ENCODE data around the gene EPHB1. TPM values are rescaled to one million over a fixed set of nuclear protein-coding genes. Genes with fewer than 3 reads are reported as not detected.

The EPHB1 gene
- total RNA-seq, 1 experiment from 2014 or later = 2.8 TPM

DNA sequence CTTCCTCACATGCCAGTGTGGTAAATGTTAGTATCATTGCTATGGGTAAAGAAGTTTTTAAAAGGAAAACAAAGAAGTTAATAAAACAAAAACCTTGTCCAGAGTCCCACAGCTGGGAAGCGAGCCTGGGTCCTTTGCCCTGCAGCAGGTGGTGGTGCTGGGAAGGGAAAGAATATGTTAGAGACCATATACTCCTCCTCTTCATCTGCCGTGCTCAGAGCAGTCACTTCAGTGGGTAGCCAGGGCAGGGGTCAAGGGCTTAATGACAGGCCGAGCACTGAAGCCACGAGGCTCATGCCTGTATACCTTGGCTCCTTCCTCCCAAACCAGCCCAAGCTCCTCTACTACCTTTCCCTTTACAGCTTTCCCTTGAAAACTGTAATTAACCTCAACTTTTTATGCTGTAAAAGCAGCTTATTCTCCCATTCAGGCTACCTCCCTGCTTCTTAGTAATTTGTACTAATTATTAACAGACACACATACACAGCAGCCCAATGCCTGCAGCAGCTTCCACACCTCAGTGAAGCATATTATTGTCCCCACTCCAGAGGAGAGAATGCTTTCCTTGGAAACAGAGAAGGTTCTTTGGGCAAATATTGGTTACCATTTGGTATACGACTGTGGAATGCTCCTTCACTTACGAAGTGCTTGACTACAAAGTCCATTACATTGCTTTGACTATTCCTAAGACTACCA is 362.1 kb downstream of the EPHB1 start:
- Histone ChIP-seq H3K79me2 (ENCODE audit: insufficient read depth, low read length) (no peaks in the 10 kb centered on the region; the same call in 1 of the 2 replicates), H3K27me3 (ENCODE audit: insufficient read depth, low read length) (no peaks in the 10 kb centered on the region), H2AK5ac (ENCODE audit: insufficient read length, low read length) (no peak overlapping the region), H3K4me2 (ENCODE audit: insufficient read depth, insufficient read length, low read length) (no peak overlapping the region), H3K79me1 (ENCODE audit: insufficient read depth, low read depth, low read length, poor library complexity, severe bottlenecking) (no peaks in the 10 kb centered on the region), H2BK20ac (ENCODE audit: low read depth, low read length, poor library complexity, severe bottlenecking) (no peak overlapping the region), H3T11ph (ENCODE audit: low read length) (no peak overlapping the region), H3K4ac (ENCODE audit: low read depth, low read length) (no peak overlapping the region), H4K20me1 (ENCODE audit: control insufficient read depth, insufficient read depth, insufficient read length) (no peaks in the 10 kb centered on the region), H2BK15ac (ENCODE audit: low read depth, low read length) (no peak overlapping the region), H2BK12ac (ENCODE audit: insufficient read length, low read depth, low read length) (no peak overlapping the region), H3K56ac (ENCODE audit: insufficient read length, low read depth, low read length) (no peak overlapping the region), H2BK120ac (ENCODE audit: low read depth, low read length, poor library complexity, severe bottlenecking) (no peak overlapping the region), H4K91ac (ENCODE audit: insufficient read length, low read depth, low read length) (no peak overlapping the region), H4K8ac (replicated peaks; ENCODE audit: insufficient read length, low read depth, low read length) (no peak overlapping the region), H3K9ac (ENCODE audit: extremely low read depth, insufficient read length, low read length) (no peak overlapping the region), H3K14ac (ENCODE audit: insufficient read depth, low read length) (no peak overlapping the region), H4K5ac (ENCODE audit: insufficient read length, low read depth, low read length) (no peak overlapping the region), H3K9me3 (ENCODE audit: control insufficient read depth, low read depth, low read length) (no peaks in the 10 kb centered on the region), H3K4me1 (ENCODE audit: insufficient read depth, low read length) (peaks cover 9% of the 10 kb centered on the region; the same call in 1 of the 2 replicates), H3K18ac (ENCODE audit: insufficient read length, low read depth, low read length) (no peak overlapping the region), H2BK5ac (ENCODE audit: insufficient read length, low read length) (no peak overlapping the region), H3K27ac (ENCODE audit: insufficient read length, low read depth, low read length) (no peak overlapping the region), H2AFZ (ENCODE audit: low read length) (no peak overlapping the region), H3K23ac (ENCODE audit: insufficient read length, low read depth, low read length) (no peak overlapping the region), H3K23me2 (ENCODE audit: insufficient read length, low read depth, low read length, poor library complexity, severe bottlenecking) (no peaks in the 10 kb centered on the region)
- no peak for TF ChIP-seq CTCF (conservative IDR thresholded peaks at IDR 0.05)
- Mint-ChIP-seq H3K9me3 (no peaks in the 10 kb centered on the region), H3K36me3 (ENCODE audit: insufficient read depth in 1 of 3, low read depth in 3 of 3) (no peaks in the 10 kb centered on the region), H3K4me1 (peaks cover 21 to 24% of the 10 kb centered on the region in 2 experiments), H3K27ac (no peak overlapping the region), H3K27me3 (ENCODE audit: low read depth) (no peaks in the 10 kb centered on the region; the same call in 1 of the 2 replicates), H3K4me3 (no peak overlapping the region)
- DNase-seq = no peak
- no CpG with 5 or more reads among the region's 6 CpGs for WGBS (ENCODE audit: extremely low coverage, insufficient read length, low lambda C conversion rate)

Data from H9 (cell line).